AG04449 (cell line): ENCODE data around the gene AMIGO3.
"Not testable (repeated sequence)": the region's sequence is repeated elsewhere in the genome, so short reads cannot be mapped to it uniquely, and the experiment has no call there.

Experiments
- CTCF ChIA-PET: fragments of 350-600 bp; formaldehyde crosslinking; extraction: SDS; loops from one replicate; lab custom pipeline; 2021; ENCODE audit warnings: antibody characterized with exemption; lab: Yijun Ruan, JAX
- POLR2A ChIA-PET: fragments of 400-600, 350-600 bp; formaldehyde crosslinking; extraction: SDS; loops from one replicate; lab custom pipeline; 2020; ENCODE audit warnings: antibody characterized with exemption, inconsistent platforms; lab: Yijun Ruan, JAX
- DNase-seq: peaks from one replicate; pipeline ENCODE4 v3.0.0-alpha.2; 2010; ENCODE audit warnings: low read depth, low spot score
- H3K4me3 ChIP-seq: 2 replicates; pipeline ENCODE4 v1.5.1; 2011; ENCODE audit warnings: low read depth, mild to moderate bottlenecking, control low read depth, low read length
- TF ChIP-seq, protein P1 (sequence below): IDR thresholded peaks from one replicate; pipeline ENCODE4 v1.5.1; 2011; ENCODE audit warnings: mild to moderate bottlenecking, moderate library complexity, low read length, control low read depth, inconsistent platforms; ENCODE audit not compliant: insufficient read depth; ENCODE audit errors: missing control alignments

The AMIGO3 gene

GRCh38 chr3:49699281-49699979 is 20.1 kb downstream of the AMIGO3 start:
- DNase-seq: peak; percentile 28
- POLR2A ChIA-PET: no interaction called here
- TF ChIP-seq, protein P1, sequence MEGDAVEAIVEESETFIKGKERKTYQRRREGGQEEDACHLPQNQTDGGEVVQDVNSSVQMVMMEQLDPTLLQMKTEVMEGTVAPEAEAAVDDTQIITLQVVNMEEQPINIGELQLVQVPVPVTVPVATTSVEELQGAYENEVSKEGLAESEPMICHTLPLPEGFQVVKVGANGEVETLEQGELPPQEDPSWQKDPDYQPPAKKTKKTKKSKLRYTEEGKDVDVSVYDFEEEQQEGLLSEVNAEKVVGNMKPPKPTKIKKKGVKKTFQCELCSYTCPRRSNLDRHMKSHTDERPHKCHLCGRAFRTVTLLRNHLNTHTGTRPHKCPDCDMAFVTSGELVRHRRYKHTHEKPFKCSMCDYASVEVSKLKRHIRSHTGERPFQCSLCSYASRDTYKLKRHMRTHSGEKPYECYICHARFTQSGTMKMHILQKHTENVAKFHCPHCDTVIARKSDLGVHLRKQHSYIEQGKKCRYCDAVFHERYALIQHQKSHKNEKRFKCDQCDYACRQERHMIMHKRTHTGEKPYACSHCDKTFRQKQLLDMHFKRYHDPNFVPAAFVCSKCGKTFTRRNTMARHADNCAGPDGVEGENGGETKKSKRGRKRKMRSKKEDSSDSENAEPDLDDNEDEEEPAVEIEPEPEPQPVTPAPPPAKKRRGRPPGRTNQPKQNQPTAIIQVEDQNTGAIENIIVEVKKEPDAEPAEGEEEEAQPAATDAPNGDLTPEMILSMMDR: no peak
- CTCF ChIA-PET: interaction anchor here (1.0 to 7.8 kb wide), 3 partner anchors 14 to 160 kb away, joined by 3 to 51 read pairs (median 49); no protein-coding TSS in a partner anchor
- no peak overlapping the region for H3K4me3 ChIP-seq

DNA sequence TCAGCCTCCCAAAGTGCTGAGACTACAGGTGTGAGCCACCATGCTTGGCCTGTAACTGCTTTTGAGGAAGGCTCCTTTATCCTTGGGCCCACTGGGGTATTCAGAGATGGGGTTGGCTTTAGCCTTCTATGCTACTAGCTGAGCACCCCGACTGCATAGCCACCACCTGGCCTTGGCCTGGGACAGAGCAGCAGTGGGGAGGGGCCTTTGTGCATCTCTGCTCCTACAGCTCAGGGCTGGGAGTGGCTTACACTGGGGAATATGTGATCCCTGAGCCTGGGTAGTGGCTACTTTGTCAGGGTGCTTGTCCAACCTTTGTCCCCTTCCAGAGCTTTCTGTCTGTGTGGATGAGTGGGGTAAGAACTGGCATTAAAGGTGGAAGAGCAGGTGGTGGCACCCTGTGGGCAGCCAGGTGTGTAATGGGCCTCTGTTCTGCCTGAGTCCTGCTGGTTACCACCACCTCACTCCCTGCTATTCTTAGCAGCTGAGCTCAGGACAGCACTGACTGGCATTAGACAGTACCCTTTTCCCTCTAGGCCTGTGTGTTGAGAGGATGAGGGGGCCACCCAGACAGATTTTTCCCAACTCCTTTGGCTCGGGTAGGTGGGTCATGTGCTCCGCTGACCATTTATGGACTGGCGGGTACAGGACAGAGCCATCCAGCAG is 24.0 kb downstream of the AMIGO3 start:
- DNase-seq, POLR2A ChIA-PET, H3K4me3 ChIP-seq: not testable (repeated sequence)
- CTCF ChIA-PET: interaction anchor here (2.9 kb wide), 1 partner anchor 144 kb away, joined by 8 read pairs; no protein-coding TSS in a partner anchor

DNA sequence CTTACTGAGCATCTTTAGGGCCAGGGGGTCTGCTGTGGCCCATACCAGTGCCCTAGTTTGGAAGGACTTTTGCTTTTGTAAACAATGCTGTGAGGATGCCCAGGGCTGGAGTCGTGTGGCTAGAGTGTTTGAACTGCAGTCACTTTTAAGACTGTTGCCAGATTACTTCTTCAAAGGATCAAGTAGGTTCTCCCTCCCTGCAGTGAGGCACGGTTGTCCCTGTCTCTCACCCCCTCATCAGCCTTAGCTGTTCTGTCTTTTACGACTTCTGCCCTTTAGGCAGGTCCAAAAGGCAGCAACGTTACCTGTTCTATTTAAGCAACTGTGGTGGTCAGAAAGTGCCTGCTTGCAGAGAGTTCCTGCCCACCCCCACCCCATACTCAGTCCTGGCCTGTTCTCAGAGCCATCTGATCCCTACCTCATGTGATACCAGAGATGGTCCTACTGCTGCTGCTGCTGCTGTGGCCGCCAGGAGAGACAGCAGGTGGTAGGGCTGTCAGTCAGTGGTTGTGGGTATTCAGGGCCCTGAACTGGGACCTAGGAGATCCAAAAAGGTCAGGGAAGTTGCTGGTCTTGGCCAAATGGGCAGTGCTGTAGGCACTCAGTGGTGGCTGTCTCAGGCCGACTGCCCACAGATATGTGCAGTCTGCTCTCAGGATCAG is 24.9 kb downstream of the AMIGO3 start:
- CTCF ChIA-PET: interaction anchor here (1.8 to 2.9 kb wide), 2 partner anchors 9 to 145 kb away, joined by 7 to 8 read pairs; no protein-coding TSS in a partner anchor
- not testable (repeated sequence) for H3K4me3 ChIP-seq

DNA sequence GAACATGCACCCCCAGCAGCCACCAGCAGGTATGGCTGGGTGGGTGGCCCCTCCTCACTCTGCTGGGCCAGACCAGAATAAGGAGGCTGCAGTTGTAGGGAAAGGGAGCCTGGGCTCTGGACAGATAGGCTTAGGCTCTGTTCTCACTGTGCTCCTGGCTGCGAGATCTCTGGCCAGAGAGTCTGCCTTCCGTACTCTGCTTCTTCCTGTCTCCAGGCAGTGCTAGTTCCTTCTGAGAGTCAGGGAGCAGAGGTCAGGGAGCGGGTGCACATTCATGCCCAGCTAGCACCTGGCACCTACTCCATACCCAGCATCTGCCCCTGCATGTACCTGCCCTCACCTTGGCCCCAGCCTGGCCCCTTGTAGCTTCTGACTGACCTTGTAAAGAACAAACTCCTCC is 28.0 kb downstream of the AMIGO3 start:
- DNase-seq, POLR2A ChIA-PET, H3K4me3 ChIP-seq: not testable (repeated sequence)
- CTCF ChIA-PET: interaction anchor here (1.1 kb wide), 1 partner anchor 10 kb away, joined by 5 read pairs; no protein-coding TSS in a partner anchor

More for the DNA sequence above, 24.9 kb downstream of the AMIGO3 start:
- DNase-seq, POLR2A ChIA-PET: not testable (repeated sequence)

- DNase-seq, H3K4me3 ChIP-seq, POLR2A ChIA-PET: not testable (repeated sequence)
- CTCF ChIA-PET: interaction anchor here (1.1 kb wide), 1 partner anchor 10 kb away, joined by 5 read pairs; no protein-coding TSS in a partner anchor
Observed at GRCh38 chr3:49690856-49691255, 28.6 kb downstream of the AMIGO3 start.

DNA sequence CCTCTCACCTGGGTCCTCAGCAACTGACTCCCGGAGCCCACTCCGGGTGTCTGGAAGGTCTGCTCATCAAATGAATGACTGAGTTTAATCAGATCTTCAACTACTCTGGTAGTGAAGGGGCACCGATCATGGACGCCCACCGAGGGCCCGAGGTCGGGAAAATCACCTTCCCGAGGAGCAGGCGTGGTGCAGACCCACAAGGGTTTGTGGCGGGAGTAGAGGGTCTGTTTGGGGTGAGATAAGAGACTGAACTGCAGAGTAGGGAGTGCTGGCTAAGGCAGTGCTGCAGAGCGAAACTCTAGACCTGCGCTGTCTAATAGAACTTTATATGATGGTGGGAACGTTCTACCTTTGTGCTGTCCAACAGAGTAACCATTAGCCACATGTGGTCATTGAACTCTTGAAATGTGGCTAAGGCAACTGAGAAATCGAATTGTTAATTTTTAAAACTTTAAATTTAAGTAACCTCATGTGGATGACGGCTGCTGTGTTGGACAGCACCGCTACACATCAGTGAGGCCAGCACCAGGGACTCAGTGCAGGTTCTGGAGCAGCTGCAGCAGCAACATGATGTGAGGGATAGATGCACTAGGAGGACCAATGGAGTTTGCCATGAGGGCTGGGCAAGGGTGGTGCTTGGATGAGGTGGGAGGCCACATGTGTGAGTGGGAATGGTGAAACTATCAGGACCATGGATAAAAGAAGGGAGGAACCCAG is 29.4 kb downstream of the AMIGO3 start:
- POLR2A ChIA-PET, DNase-seq: not testable (repeated sequence)
- peak overlapping the region; percentile 95 for H3K4me3 ChIP-seq
- CTCF ChIA-PET: interaction anchor here (2.5 kb wide), 1 partner anchor 150 kb away, joined by 7 read pairs; no protein-coding TSS in a partner anchor

DNA sequence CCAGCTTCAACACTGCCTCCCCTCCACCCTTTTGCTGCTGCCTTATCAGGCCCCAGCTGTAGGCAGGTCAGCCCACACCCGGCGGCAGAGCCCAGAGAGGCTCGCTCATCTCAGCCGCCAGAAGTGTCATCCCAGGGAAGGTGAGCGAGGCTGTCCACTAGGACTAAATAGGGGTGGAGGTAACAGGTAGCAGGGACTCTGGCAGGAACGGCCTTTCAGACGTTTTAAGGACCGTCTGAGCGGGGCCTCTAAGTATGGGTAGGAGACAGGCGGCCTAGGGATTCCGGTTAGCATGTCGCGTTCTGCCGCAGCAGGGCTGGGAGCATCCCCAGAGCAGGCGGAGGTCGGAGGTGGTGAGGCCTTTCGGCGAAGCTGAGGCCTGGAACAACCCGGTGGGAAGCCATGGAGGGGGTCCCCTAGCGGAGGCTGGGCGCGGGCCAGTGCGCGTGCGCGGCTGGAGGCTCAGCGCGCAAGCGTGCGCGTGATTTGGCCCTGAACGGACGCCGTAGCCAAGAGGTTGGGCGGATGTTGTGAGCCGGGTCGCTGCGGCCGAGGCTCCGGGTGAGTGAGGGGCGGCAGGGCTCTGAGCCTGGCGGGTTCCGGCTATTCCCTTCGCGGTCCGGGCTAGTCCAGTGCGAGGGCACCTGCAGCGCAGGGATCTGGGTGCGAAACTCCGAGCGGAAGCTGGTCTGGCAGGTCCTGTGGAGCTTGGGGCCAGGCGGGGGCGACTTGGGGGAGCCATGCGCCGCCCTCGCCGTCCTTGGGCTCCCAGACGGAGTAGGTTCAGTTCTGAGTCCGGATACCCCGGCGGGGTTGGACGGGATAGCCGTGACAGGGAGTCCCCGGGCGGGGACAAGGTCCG is 30.2 kb downstream of the AMIGO3 start, which contains the start of the genes MST1 and RNF123:
Gene MST1 (minus strand): TSS at position 429 of the 862 bp plus-strand sequence. CDS start 783 bp downstream, outside the sequence.
Gene RNF123 (plus strand): TSS at position 512 of the 862 bp plus-strand sequence. CDS start 1,609 bp downstream, outside the sequence.
- ChIA-PET CTCF (interaction anchor here (2.5 kb wide), 1 partner anchor 150 kb away, joined by 7 read pairs; no protein-coding TSS in a partner anchor), POLR2A (no interaction called here)
- peak; percentile 28 for DNase-seq
- TF ChIP-seq, protein P1: peak; percentile 60
- peak within 1 kb of the TSS; percentile 95 for H3K4me3 ChIP-seq

GRCh38 chr3:49688338-49689045 is 31.0 kb downstream of the AMIGO3 start:
- POLR2A ChIA-PET, DNase-seq: not testable (repeated sequence)
- CTCF ChIA-PET: interaction anchor here (2.5 kb wide), 1 partner anchor 149 kb away, joined by 7 read pairs; no protein-coding TSS in a partner anchor
- H3K4me3 ChIP-seq: peak overlapping the region; percentile 95; the same call in 1 of the 2 replicates

- H3K4me3 ChIP-seq, DNase-seq: not testable (repeated sequence)
- POLR2A ChIA-PET: interaction anchor here (0.6 kb wide), 1 partner anchor 182 kb away, joined by 4 read pairs; no protein-coding TSS in a partner anchor
- CTCF ChIA-PET: interaction anchor here (2.5 kb wide), 1 partner anchor 148 kb away, joined by 7 read pairs; no protein-coding TSS in a partner anchor
Observed at GRCh38 chr3:49687424-49687795, 32.1 kb downstream of the AMIGO3 start.

GRCh38 chr3:49686769-49687423 is 32.6 kb downstream of the AMIGO3 start:
- CTCF ChIA-PET, DNase-seq, POLR2A ChIA-PET: not testable (repeated sequence)
- H3K4me3 ChIP-seq: peak overlapping the region; percentile 30

GRCh38 chr3:49686346-49686745 is 33.1 kb downstream of the AMIGO3 start:
- DNase-seq, POLR2A ChIA-PET, CTCF ChIA-PET: not testable (repeated sequence)
- H3K4me3 ChIP-seq: peak overlapping the region; percentile 27
